8988T (cell line): Measurements from ENCODE around the gene CENPX.

Source experiments
- DNase-seq: peaks from one replicate; pipeline ENCODE4 v3.0.0; 2011

CENPX gene

GRCh38 chr17:82055023-82055964, 32.6 kb upstream of the CENPX start:
- DNase-seq, result no peak

GRCh38 chr17:82054351-82055022, 31.8 kb upstream of the CENPX start:
- no peak for DNase-seq

GRCh38 chr17:82053556-82054263, 31.0 kb upstream of the CENPX start:
- DNase-seq, result no peak

GRCh38 chr17:82053130-82053529, 30.5 kb upstream of the CENPX start:
- no peak for DNase-seq

DNA sequence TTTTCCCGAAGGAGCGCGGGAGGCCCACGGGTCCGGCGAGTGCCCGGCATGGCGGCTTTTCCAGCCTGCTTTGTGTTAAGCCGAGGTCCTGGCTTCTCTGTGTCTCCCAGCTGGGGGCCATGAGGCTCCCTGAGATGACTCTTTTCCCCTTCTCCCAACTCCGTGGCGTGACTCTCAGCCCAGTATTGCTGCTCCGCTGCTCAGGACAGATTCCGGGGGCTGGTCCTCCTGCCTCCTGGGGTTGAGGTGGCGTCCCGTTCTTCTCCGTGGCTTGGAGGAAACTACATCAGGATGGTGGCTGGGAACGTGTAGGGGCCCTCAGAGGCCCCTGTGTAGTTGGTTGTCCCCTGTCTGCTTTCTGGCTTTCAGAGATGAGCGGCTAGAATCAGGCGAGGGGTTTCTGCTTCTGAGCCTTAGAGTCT, 30.0 kb upstream of the CENPX start:
- no peak for DNase-seq

- peak; percentile 96 for DNase-seq
Measured at GRCh38 chr17:82051776-82052637, 29.3 kb upstream of the CENPX start, which contains the start of the genes GPS1 and RFNG. TSS of gene GPS1 (plus strand) at chr17:82051898. CDS start at chr17:82051932, 34 bp downstream. TSS of gene RFNG (minus strand) at chr17:82051811. CDS start at chr17:82051766, 45 bp downstream.

DNA sequence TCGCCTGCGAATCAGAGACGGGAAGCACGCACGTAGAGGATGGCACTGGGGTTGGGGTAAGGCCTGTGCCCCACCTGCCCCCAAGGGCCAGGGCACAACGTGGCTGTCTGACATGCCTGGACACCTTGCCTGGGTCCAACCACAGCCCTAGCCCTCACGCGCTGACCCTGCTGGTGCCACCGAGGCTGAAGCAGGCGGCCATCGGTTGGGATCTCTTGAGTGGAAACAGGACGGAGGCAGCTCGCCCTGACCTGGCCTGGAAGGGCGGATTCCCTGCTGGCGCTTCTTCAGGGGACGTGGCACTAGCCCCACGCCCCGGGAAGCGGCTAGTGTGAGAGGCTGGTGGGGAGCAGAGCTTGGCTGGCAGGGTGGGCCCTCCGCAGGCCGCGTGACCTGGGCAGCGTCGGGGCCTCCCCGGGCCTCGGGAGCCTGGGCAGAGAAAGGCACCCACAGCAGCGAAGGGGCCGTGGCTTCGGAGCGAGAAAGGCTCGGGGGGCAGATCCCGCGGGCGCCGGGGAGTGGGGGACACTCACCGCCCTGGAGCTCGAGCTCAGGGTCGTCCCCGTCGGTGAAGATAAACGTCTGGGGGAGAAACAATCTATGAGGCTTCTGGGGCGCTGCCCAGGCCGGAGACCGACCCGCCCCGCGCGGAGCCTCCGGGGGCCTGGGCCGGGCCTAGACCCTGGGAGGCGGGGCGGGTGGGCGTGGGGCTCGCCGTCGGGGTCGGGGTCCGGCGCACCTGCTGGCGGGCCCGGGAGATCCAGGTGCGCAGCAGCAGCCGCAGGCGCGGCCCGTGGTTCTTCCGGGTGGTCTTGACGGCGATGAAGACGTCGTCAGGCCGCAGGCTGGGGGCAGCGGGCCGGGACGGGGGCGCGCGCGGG, 28.3 kb upstream of the CENPX start:
- DNase-seq, result no peak

GRCh38 chr17:82050152-82050760, 27.6 kb upstream of the CENPX start:
- no peak for DNase-seq

DNA sequence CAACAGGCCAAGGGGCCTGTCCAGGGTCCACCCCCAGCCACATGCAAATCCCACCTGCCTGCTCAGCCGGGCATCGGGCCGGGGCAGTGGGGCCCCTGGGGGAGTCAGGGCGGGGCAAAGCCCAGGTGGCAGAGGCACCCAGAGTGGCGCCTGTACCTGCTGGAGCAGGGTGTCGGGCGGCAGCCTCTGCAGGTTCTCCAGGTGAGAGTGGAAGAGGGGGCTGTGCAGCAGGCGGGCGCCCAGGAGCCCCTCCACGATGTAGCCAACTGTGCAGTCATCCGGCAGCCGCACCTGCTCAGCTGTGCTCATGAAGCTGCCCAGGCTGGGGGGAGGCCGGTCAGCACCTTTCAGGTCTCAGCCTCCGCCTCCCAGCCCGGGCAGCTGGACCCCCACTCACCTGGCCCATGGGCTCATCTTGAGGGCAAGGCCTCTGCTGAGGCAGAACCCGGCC, 26.9 kb upstream of the CENPX start:
- no peak for DNase-seq

DNA sequence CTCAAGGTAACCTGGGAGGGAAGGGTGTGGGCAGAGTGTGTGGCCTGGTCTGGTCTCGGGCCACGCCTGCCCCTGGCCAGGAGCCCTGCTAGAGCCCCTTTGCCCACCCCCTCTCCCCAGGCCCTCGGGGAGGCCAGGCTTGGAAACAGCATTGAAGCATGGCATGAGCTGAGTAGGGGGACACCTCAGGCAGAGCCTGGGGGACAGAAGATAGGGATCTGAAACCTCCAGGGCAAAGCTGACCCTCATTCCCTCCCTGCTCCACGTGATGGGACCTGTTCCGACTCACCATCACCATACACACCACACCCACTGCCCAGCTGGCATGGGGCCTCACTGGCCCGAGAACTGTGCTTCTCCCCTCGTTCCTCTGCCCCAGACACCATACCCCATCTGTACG, 26.4 kb upstream of the CENPX start:
- no peak for DNase-seq

- DNase-seq, result no peak
Measured at GRCh38 chr17:82048571-82048971, 25.9 kb upstream of the CENPX start.

DNA sequence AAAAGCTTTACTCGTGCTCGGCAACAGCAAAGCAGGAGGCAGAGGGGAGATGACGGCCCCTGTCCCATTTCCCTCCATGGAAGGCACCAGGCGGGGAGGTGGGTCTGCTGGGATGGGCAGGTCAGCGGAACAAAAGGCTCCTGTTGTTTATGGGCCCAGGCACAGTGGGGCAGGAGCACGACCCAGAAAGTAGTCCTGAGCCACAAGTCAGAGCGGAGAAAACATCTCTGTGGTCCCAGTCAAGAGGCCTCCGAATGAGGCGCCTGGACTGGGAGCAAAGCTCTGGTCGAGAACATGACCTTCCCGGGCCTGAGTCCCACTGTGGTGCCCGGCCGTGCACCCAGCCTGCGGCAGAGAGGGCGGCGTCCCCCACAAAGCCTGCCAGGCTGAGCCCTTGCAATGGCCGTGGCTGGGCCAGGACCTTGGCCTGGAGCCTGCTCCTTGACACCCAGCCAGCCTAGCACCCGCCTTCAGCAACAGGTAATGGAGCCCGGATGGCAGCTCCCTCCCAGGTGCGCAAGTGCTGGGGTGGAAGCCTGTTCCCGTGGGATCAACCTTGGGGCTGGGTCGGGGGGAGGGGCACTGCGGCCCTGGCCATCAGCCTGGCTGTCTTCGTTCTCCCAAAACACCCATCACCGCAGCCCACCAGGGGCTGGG, 25.4 kb upstream of the CENPX start:
- DNase-seq, result no peak

DNA sequence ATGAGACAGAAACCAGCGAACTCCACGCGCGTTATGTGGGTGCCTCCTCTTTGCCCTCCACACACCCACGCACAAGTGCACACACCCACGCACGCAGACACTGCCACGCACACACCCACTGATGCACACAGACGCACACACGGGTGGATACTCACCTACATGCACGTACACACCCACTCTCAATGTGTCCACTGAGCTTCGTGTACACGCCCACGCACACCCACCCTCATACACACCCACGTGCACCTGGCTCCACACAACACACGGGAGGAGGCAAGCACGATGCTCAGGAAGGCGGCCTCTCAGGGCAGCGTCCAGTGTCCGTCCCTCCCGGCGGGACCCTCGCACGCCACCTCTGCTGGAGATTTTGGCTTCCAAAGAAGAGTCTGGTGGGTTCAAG, 24.7 kb upstream of the CENPX start:
- DNase-seq, result no peak

GRCh38 chr17:82046903-82047302, 24.2 kb upstream of the CENPX start:
- DNase-seq, result no peak

- DNase-seq, result no peak
Measured at GRCh38 chr17:82045936-82046484, 23.3 kb upstream of the CENPX start.

GRCh38 chr17:82043507-82043906, 20.8 kb upstream of the CENPX start:
- DNase-seq, result no peak

- no peak for DNase-seq
Measured at GRCh38 chr17:82042649-82043048, 20.0 kb upstream of the CENPX start.

- DNase-seq, result no peak
Measured at GRCh38 chr17:82041144-82041814, 18.6 kb upstream of the CENPX start.

- no peak for DNase-seq
Measured at GRCh38 chr17:82039695-82040299, 17.1 kb upstream of the CENPX start.
